Osteocyte (in vitro differentiated cells): Measurements from ENCODE around the gene OGN. TPM values are rescaled to one million over a fixed set of nuclear protein-coding genes. Genes with fewer than 3 reads are reported as not detected.

Source experiments
- DNase-seq: peaks from one replicate; pipeline ENCODE4 v3.0.0; 2021; ENCODE audit warnings: mixed read lengths; ENCODE audit not compliant: unreplicated experiment; ENCODE audit errors: extremely low spot score
- H3K27ac Mint-ChIP-seq: one replicate; pipeline ENCODE4 v1.8.0; 2021; ENCODE audit warnings: mild to moderate bottlenecking, mixed read lengths; ENCODE audit not compliant: unreplicated experiment
- H3K27me3 Mint-ChIP-seq: one replicate; pipeline ENCODE4 v1.8.0; 2021; ENCODE audit warnings: mixed read lengths; ENCODE audit not compliant: unreplicated experiment
- H3K36me3 Mint-ChIP-seq: one replicate; pipeline ENCODE4 v1.8.0; 2021; ENCODE audit warnings: mixed read lengths; ENCODE audit not compliant: unreplicated experiment
- H3K4me1 Mint-ChIP-seq: one replicate; pipeline ENCODE4 v1.8.0; 2021; ENCODE audit warnings: mixed read lengths; ENCODE audit not compliant: unreplicated experiment
- H3K4me3 Mint-ChIP-seq: one replicate; pipeline ENCODE4 v1.8.0; 2021; ENCODE audit warnings: mild to moderate bottlenecking, moderate library complexity, mixed read lengths; ENCODE audit not compliant: unreplicated experiment
- H3K9me3 Mint-ChIP-seq: one replicate; pipeline ENCODE4 v1.8.0; 2021; ENCODE audit warnings: mixed read lengths; ENCODE audit not compliant: unreplicated experiment
- CTCF ChIP-seq: fragments of 200-600 bp; sonication (generic); IDR thresholded peaks from 2 replicates; pipeline ENCODE4 v1.5.0; 2021; ENCODE audit warnings: antibody characterized with exemption, mild to moderate bottlenecking, moderate library complexity
- total RNA-seq: library from RNA; stranded (reverse); gene quantifications from 2 replicates; pipeline ENCODE4 v1.2.1, GENCODE V29; 2021

The OGN gene
- total RNA-seq, 1 donor from 2014 or later = 5.5 TPM

GRCh38 chr9:92341578-92341977, 62.8 kb downstream of the OGN start:
- DNase-seq = no peak
- Mint-ChIP-seq H3K9me3 (peaks cover 8% of the 10 kb centered on the region), H3K27me3 (no peaks in the 10 kb centered on the region), H3K4me3 (no peak overlapping the region), H3K27ac (peak overlapping the region; percentile 84), H3K36me3 (peaks cover 29% of the 10 kb centered on the region), H3K4me1 (peaks cover 32% of the 10 kb centered on the region)
- TF ChIP-seq CTCF = no peak

- TF ChIP-seq CTCF = no peak
- Mint-ChIP-seq H3K4me1 (peaks cover 28% of the 10 kb centered on the region), H3K36me3 (peaks cover 9% of the 10 kb centered on the region), H3K27ac (peak overlapping the region; percentile 87), H3K27me3 (no peaks in the 10 kb centered on the region), H3K4me3 (no peak overlapping the region), H3K9me3 (no peaks in the 10 kb centered on the region)
- DNase-seq = no peak
Measured at GRCh38 chr9:92333282-92333634, 71.1 kb downstream of the OGN start.

Other genes starting within 250 kb of the OGN start
- 212 and 231 TPM in 2 replicates for gene IARS1, start 110.9 kb downstream of the OGN start, total RNA-seq
- 36.8 and 37.2 TPM in 2 replicates for gene NOL8, start 79.2 kb downstream of the OGN start, total RNA-seq
- 11.6 and 13.1 TPM in 2 replicates for gene CENPP, start 78.6 kb downstream of the OGN start, total RNA-seq
- gene OMD, start 19.9 kb upstream of the OGN start, total RNA-seq = 27.2 and 31.1 TPM in 2 replicates
- 116 and 129 TPM in 2 replicates for gene ASPN, start 77.9 kb upstream of the OGN start, total RNA-seq
- gene ECM2, start 131.4 kb upstream of the OGN start, total RNA-seq = 53.3 and 56.0 TPM in 2 replicates